GM18858 (cell line): ENCODE data around the gene CARS1.
A peak's percentile ranks its signal among the peaks of the same experiment; 100 is the strongest.

ENCODE experiments used
- ATAC-seq: cut with Tn5 transposase; IDR thresholded peaks from one replicate; pipeline ENCODE4 v1.9.1; 2021; ENCODE audit not compliant: unreplicated experiment

Gene CARS1

DNA sequence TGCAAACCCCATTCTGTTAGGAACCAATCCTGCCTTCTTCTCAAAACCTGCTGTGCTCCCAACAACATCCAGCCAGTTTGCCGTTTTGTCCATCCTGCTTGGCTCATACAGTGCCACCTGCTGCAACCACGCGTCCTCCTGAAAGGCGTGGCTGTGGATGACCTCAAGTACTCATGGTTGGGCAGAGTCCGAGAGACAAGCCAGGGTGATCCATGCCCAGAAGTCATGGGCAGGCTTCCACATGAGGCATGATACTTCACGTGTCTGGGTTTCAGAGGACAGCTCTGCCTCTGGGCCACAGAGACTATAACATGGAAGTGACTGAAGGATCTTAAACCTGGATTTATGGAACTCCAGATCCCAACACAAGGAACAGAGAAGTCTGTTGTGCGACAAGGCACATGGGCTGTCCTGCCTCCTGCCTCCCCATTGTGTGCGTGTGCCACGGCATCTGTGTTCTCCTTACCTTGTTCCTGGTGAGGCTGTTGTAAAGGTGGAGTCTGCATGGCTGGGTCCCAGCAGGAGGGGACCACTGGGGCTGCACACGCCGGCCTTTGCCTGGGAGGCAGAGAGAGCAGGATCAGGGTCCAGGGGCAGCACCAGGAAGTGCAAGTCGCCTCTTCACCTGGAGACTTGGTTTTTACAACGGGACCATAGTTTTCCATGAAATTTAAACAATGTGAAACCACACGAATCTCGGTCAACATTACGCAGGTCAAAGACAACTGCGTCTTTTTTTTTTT, 15.4 kb downstream of the CARS1 start:
- ATAC-seq, result no peak

DNA sequence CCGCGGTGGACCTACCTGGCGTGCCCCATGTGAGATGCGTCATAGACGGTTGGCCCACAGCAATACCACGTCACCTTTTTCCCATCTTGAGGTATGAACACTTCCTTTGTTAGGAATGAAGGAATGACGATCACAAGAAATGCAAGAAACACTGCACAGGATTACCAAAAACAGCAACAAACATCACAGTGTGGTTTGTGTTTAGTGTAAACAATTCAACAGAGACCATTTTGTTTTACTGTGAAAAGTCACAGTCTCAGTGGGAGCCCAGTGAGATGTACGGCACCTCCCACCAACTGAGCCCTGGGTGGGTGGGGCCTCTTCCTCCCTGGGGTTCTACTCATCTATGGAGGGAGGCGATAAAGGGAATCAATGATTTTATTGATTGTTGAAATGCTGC, 16.3 kb downstream of the CARS1 start:
- ATAC-seq, result no peak

DNA sequence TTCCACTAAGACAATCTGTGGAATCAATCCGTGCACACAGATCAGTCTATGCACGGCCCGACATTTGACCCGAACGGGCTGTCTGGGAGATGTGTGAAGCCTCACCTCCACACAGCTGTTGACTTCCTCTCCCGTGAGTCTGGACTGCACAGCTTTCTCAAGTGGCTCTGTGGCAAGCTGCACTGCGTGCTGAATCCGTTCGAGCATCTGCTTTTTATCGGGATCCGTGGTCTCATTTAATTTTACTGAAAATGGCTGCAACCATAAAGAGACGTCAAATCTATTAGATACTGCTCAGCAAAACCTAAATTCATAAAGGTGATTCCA, 19.3 kb downstream of the CARS1 start:
- no peak for ATAC-seq

DNA sequence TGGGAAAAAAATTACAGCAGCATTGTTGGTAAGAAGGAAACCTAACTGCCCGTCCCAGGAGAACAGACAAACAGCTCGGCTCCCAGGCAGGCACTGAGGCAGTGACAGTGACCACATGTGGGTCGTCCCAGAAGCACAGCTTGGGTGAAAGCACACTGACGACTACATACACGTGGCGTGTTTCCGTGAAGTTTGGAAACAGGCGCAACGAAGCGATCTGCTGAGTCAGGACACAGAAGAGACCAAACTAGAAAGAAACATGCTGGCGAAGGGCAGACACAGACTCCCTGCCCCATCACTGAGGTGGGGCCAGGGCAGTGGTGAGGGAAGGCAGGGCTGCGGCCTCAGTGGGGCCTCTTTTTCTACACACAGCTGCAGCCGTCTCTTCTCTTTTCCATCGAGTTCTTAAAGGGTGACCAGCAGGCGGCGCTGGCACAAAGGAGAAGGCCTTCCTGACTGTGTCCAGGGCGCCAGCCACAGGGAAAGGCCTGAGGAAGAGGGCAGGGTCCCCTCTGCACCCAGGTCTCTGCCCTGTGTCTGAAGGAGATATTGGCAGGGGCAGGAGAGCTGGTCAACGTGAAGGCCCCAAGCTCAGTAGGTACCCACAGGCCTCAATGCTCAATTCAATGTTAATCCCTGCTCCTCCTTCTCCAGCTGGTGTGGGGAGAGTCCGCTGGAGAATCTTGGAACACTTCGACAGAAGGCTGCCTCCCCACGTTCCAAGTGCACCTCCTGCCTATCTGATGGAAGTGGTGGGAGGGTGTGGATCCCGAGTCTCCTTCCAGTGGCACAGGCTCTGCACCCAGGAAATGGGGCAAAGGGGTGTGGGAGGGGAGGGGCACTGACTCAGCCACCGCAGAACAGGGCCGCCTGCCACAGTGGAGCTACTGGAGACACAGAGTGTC, 19.9 kb downstream of the CARS1 start:
- ATAC-seq, result no peak

DNA sequence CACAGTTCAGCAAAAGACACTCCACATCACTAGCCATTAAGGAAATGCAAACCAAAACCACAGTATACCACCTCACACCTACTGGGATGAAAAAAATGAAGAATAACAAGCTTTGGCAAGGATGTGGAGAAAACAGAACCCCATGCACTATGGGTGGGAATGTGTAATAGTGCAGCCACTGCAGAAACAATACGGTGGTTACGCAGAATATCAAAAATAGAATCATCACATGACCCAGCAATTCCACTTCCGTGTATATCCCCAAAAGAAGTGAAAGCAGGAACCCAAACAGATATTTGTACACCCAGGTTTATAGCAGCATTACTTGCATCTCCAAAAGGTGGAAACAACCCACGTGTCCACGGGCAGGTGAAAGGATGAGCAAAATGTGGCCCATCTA, 20.8 kb downstream of the CARS1 start:
- ATAC-seq, result no peak

DNA sequence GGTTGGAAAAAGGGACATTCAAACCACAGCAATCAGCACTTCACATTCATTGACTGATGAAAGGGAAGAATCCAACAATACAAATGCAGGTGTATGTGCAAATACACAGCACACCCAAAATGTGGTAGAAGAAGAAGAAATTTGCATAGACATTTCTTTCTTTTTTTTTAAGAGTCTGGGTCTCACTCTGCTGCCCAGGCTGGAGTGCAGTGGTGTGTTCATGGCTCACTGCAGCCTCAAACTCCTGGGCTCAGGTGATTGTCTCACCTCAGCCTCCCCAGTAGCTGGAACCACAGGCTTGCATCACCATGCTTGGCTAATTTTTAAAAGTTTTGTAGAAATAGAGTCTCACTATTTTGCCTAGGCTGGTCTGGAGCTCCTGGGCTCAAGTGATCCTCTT, 21.9 kb downstream of the CARS1 start:
- ATAC-seq, result no peak

DNA sequence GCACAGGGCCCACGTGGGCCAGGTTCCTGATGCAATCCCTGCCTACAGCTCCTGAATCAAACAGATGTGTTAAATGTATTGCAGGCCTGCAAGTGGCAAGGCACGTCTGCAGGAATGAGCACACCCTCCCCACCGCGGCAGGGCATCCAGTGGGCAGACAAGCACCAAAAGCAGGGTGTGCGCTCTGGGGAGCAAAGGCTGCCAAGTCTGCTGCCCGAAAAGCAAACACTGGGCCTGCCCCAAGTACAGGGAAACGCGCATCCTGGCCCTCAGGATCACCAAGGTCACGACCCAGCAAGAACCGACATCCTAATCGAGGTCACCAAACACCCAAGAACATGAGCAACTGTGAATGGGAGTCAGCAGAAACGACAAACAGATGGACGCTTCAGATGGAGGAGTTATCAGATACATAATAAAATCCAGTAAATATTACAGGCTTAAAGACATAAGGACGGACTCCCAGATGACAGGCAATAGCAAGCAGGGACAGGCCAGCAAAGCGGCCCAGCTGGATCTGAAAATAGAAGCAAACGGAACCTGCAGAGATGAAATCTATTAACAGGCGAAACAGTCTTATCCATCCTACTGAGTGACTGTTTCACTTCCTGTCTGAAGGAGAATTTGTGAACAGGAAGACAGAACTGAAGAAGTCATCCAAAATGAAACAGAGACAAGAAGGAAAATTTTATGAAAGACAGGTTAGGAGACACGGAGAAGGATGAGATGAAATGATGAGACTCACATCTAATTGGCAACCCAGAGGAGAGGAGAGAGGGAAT, 26.7 kb downstream of the CARS1 start:
- ATAC-seq, result no peak

DNA sequence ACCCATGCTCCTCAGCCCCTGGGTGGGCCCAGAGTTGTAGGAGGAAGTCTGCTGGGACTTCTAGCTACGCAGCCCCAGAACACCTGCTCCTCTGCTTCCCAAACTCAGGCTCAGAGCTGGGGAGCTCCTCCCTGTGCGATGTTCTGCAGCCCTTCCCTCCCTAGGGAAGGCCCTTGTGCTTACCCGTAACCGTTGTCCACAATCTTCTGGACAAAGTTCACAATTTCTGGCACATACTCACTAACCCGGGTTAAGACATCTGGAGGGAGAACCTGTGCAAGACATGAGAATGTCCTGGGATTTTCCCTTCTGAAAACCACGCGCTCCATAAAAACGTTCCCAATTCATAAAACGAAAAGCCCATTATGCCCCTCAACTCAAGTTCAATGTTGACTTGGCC, 28.4 kb downstream of the CARS1 start:
- no peak for ATAC-seq

DNA sequence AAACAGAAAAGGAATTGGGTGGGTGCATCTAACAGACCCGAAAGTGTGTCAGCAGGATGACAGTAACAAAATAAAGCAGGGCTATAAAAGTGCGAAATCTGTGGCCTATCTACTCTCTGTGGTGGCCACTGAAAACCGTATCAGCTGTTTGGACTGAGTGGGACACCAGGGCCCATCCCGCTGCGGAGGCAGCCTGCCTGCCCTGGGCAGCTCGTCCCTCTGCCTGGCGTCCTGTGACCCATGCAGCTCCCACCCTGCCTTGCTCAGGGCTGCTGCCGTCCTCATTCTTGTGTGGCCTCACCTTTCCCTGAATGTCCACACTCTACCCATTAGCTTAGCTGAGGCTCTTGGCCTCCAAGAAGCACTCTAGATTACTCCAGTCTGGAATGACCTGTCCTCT, 30.4 kb downstream of the CARS1 start:
- ATAC-seq, result no peak

DNA sequence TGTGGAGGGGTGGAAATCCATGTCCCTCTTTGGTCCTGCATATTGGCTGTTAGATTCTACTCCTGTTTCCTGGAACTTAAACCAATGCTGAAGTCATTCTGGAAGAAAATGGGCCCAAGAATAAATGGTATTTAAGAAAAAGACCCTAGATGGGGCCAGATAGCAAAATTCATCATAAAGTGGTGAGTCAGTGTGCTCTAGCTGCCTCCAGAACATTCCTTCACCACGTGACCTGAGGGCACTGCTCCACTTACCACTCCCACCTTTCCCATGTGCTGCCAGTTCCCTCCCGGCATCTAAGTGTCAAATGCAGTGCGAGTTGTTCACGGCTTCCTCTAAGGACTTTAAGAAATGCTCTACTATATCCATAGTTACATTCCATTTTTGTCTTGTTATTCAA, 34.2 kb downstream of the CARS1 start:
- no peak for ATAC-seq

DNA sequence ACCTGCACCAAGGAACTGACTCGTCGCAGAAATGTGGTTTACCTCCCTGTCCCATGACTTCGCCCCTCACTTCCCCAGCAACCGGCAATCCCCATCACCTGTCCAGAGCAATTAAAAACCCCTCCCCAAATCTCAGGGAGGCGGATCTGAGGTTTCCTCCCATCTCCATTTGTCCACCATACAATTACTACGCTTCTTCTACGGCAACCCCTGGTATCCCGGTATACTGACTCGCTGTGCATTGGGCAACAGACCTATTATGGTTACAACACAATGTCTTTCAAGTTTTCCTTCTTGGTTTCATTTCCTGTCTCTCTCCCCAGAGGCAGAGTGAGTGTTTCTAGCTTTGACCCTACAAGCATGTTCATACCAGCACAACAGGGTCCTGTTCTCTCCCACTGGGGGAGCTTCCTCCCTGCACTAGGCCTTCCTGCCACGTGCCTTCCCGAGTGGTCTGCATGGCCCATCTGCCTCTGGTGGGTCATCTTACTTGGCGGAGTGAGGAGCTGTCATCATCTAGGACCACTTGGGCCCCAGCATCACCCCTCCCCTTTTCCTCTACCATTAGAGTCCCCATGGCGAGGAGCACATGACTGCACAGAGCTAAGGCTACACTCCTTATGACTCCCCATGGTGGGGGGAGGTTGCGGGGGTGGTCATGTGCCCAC, 34.8 kb downstream of the CARS1 start:
- peak; percentile 47 for ATAC-seq

DNA sequence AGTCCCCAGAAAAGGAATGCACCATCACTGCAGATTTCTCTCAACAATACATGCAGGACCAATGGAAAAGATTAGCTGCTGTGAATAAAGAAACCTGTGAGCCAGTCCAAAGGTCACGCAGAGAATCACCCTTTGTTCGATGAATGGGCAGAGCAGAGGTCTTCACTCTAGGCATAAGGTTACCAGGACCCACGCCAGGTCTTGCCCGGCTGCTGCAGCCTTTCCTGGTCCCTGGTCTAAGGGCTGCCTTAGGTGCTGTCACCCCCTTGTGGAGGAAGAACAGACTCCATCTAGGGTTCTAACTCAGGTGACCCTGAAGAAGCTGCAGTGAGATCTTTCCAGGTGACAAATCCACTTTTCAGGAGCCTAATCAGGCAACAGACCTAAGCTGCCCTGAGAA, 36.1 kb downstream of the CARS1 start:
- no peak for ATAC-seq

DNA sequence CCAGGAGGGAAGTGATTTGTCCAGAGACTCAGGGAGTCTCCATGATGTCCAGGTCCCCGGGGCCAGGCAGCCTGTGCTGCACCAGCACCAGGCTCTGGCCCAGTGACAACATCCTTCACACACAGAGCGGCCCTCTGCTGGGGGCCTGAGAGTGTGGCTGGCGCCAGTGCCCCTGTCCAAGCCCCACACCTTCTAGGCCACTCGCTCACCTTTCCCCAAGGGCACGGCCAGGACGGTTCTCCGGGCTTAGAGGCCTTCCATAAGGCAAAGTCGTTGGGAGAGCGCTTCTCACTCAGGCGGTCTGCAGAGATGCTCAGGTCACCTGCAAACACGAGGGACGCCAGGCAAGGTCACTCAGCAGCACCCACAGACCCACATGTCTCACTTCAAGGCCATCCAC, 37.2 kb downstream of the CARS1 start:
- no peak for ATAC-seq

DNA sequence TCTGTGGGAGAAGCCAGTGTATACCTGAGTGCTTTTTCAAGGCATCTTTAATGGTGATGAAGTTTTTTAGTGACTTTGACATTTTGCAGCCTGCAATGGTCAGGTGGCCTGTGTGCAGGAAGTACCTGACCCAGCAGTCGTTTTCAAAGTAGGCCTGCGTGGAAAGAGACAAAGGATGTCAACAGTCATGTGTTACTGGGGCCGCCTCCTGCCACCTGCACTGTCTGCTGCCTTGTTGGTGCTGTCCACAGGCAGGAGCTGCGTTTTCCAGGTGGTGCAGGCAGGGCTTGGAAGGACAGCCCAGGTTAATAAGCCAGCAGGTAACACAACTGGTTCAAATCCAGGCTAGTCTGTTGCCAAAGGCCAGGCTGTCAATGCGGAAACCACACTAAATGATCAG, 38.6 kb downstream of the CARS1 start:
- ATAC-seq, result no peak

DNA sequence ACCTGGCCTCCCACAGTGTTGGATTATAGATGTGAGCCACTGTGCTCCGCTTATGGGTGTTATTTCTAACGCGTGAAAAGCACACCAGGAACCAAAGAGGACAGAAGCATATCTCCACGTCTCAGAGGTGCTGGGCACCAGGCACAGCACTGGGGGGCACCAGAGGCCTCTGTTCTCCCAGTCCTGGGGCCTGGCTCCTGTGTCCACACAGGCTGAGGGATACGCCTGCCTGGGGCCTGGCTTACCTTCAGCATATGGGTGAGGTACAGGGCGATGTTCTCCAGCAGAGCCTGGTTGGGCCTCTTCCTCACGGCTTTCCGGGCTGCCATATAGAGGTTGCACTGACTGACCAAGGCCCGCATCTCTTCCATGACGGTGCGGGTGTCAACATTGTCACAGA, 40.4 kb downstream of the CARS1 start:
- no peak for ATAC-seq

DNA sequence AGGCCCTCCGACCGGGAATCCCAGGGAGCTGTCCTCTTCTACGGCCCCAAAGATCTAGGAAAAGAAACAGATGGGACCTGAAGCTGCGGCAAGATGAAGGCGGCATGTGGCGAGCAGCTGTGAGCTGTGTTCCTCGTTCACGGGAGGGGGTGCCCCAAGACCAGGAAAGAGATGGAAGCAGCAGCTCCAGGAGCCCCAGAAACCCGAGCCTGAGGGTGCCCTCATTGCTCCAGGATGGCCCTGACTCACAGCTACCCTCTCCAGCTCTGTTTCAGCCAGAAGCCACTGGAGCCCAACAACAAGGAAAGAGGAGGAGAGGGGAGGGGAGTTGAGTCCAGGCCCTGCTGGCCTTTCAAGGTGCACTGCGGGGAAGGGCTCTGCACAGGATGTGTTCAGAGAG, 41.4 kb downstream of the CARS1 start:
- ATAC-seq, result no peak

DNA sequence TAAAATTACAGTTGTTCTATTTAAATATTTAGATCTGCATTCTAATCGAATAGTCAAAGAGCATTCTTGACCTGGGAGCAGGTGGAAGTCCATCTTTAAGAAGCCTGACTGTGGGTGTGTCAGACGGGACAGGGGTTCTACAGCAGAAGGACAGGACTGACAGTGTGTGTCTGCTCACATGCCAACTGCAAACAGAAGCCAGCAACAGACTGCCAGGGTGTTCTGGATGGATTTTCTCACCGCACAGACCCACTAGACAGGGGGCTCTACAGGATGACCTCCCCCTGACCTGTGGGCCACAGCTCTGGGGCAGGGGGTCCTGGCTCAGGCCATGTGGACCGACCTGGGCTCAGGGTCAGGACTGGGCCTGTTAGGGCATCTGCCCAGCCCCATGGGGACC, 42.3 kb downstream of the CARS1 start:
- no peak for ATAC-seq

DNA sequence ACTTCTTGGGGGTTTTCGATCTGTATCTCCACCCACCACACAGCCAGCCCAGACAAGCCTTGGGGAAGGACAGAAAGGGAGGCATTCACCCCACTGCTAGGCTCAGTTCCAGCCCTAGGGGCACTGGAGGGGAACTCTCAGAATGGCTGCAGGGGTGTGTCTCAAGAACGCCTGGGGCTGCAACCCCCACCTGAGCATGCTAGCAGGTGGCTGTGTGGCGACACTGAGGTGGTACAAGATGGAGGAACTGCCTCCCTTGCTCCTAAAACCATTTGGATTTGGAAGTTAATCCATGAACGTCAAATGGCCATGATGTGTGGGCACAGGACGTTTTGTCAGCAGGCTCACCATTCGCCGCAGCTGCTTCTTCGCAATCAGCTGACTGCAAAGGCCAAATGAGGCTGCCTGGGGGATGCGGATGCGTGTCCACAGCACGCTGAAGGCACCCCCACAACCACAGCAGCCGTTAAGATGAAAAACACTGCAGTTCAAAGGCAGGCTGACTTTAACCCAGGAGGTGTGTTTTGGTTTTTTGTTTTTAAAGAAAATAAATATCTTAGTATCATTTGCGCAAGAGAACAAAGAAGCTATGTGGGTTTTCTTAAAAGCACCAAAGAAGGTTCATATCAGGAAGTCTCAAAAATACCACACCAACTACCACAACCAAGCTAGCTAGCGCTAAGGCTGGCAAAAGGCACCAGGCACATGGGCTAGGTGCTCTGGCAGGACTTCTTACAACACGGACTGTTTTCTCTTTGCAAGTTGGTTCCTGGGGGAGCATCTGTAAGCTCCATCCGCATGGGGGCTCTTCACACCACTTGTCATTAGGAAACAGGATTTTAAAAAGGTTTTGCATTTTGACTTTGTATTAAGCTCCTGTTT, 42.9 kb downstream of the CARS1 start:
- no peak for ATAC-seq

DNA sequence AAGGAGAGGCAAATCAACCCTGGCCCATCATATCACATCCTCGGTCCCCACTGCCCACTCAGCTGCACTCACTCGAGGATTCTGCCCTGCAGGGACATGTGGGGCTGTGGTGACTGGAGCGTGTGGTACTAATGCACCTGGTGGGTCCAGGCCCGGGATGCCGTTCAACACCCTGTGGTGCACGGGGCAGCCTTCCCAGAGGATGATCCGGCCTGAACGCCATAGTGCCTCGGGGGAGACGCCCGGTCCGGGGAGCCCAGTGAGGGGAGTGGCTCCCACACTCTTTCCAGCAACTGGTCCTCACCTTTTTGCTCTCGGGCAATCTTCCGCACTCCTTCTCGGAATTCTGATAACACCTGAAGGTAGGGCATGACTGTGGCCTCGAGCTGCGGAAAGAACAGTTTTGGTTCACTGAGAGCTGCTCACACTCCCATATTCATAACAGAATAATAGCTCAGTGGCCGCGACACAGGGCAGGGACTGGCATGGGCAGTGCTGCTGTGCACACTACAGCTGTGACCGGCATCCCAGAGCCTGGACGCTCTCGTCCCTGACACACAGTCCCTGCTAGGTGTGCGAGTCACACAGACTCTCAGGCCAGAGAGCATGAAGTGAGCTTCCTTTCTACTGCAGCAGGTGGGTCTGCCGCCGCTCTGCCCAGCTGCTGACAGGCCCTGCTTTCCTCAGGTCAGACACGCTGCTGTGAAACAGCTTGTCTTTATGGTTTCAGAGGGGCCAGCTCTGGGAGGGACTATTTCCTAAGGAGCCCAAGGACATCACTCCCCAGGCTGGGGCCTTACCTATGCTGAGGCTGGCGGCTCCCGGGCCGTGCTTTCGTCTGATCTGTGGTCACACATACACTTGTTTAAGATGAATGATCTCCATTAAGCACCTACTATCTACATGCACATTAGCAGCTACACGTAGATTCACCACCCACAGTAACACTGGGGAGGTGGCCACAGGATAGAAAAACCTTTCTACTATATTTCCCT, 45.0 kb downstream of the CARS1 start:
- no peak for ATAC-seq
